Fibroblast of lung (primary cell): ENCODE data around the gene L1CAM.

Experiments used
- EZH2 ChIP-seq: IDR thresholded peaks from 2 replicates; pipeline ENCODE4 v1.5.1; 2012; ENCODE audit warnings: low read length, control low read depth, mild to moderate bottlenecking; ENCODE audit errors: missing control alignments
- TF ChIP-seq, protein P1 (sequence below), 2 donors: IDR thresholded peaks in 1 of 2; conservative IDR thresholded peaks in 1 of 2; 1 replicate in 1 of 2; 2 replicates in 1 of 2; pipeline ENCODE4 v1.5.1; 2011 to 2012; ENCODE audit warnings: low read length in 2 of 2, control low read depth in 1 of 2, inconsistent platforms in 1 of 2, low read depth in 1 of 2, mild to moderate bottlenecking in 1 of 2

DNA sequence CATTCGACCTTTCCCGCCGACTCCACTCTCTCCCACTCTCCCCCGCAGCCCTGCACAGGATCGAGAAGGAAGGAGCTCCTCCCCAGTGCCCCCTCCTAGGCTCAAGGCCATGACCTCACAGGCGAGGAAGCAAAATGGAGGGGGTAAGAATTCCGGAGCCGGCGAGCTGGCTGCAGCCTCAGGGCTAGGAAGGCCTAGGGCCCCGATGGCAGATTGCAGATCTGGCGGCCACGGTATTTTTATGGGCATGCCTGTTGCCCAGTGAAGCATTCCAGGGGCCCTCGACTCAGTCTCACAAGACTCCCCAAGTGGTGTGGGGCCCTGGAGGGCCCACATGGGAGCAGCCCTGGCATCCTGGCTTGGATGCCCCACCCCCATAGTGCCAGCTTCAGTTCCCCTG lies 942 bp upstream of the L1CAM start:
- TF ChIP-seq, protein P1, sequence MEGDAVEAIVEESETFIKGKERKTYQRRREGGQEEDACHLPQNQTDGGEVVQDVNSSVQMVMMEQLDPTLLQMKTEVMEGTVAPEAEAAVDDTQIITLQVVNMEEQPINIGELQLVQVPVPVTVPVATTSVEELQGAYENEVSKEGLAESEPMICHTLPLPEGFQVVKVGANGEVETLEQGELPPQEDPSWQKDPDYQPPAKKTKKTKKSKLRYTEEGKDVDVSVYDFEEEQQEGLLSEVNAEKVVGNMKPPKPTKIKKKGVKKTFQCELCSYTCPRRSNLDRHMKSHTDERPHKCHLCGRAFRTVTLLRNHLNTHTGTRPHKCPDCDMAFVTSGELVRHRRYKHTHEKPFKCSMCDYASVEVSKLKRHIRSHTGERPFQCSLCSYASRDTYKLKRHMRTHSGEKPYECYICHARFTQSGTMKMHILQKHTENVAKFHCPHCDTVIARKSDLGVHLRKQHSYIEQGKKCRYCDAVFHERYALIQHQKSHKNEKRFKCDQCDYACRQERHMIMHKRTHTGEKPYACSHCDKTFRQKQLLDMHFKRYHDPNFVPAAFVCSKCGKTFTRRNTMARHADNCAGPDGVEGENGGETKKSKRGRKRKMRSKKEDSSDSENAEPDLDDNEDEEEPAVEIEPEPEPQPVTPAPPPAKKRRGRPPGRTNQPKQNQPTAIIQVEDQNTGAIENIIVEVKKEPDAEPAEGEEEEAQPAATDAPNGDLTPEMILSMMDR (conservative IDR thresholded peaks at IDR 0.05 in 1 of 2, IDR thresholded peaks at IDR 0.05 in 1 of 2; ENCODE audit: low read depth in 1 of 2, low read length in 2 of 2) = no peak
- no peak for TF ChIP-seq EZH2
